Activated CD8-positive, alpha-beta memory T cell treated with anti-CD3 and anti-CD28 coated beads, Interleukin-2, amount 50 U/mL, for 48 hours (primary cell): ENCODE data around the gene ARHGAP35.
"Not testable (repeated sequence)": the region's sequence is repeated elsewhere in the genome, so short reads cannot be mapped to it uniquely, and the experiment has no call there.

Experiments used
- DNase-seq: peaks from one replicate; pipeline ENCODE4 v3.0.0-alpha.2; 2020

Gene ARHGAP35

DNA sequence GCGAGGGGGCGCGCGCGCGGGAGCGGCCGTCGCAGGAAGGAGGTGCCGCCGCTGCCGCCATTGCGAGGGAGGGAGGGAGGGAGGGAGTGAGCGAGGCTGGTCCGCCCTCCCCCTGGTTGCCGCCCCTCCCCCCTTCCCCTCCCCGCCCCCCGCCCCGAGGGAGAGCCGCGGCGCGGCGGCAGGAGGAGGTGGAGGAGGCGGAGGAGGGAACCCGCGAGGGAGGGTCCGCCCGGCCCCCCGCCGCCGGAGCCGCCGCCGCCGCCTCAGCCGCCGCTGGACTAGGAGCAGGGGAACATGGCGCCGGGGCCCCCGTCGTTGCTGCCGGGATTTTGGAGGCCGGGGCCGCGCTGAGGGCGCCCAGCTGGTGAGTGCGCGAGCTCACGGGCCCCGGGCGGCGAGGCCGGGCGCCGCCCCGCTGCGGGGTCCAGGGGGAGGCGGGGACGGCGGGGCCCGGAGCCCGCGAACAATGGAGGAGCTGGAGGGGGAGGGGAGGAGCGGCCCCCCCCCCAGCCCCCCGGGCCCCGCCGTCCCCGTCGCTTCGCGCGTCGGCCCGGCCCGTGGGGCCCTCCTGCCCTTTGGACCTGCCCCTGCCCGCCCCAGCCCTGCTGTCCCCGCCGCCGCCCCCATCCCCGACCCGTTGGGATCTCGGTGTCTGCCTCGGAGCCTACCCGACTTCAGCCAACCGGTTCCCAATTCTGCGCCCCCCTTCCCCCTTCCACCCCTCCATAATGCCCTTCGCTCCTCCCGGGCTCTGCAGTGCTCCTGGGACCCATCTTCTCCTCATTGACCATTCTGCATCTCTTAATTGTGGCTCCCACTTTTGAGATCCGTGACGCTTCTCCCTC is at the start of gene ARHGAP35:
ARHGAP35 (plus strand) TSS at position 152 of the 845 bp plus-strand sequence. CDS start 57,679 bp downstream, outside the sequence.
- DNase-seq: no peak

DNA sequence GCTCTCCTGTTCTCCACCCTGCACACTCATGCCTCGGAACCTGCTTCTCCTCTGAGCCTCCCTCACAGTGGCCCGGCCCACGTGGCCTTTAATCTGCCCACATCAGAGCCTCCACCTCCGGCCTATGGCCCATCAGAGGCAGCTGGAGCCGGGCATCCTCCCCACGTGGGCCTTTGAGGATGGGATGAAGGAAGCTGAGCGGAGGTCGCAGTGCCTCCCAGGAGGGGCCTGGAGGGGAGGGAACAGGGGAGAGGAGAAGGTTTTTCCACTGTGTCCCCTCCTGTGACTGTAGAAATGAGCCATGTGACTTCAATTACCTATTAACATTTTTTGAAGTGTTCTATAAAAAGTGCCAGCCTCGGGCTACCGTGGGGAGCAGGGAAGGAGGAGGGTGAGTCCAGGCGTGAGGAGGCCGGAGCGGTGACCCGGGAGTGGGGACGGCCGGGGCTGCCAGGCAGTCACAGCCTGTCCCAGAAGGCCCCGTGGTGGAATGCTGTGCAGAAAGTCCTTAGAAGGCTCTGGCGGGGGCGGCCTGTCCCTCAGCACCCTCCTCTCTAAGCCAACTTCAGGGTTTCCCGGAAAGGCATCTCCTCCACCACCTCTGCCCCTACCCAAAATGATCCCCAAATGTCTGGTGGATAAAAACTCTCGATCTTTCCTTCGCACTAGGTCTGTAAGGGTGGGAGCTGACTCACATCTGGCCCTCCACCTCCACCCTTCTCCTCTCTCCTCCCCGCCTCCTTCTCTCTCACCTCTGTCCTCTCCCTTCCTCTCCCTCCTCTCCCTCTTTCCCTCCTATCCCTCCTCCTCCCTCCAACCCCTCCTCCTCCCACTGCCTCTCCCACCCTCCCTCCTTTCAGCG is 47.6 kb upstream of the ARHGAP35 start:
- no peak for DNase-seq

DNA sequence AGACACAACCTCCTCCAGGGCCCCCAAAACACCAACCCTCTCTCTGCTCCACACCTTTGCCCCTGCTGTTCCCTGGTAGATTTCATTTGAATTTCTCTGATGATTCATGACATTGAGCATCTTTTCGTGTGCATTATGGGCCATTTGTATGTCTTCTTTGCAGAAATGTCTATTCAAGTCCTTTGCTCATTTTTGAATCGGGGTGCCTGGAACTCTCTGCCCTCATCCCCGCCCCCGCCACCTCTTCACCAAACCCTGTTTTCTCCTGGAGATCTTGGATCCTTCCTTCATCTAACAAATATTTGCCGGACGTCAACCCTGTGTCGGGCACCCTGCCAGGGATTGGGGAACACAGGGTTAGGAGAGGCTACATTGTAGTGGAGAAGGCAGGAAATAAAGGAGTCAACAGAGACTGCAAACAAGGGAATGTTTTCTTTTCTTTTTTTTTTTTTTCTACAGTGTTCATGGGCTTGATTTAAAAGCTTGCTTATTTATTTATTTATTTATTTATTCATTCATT is 46.9 kb upstream of the ARHGAP35 start:
- DNase-seq: no peak

DNA sequence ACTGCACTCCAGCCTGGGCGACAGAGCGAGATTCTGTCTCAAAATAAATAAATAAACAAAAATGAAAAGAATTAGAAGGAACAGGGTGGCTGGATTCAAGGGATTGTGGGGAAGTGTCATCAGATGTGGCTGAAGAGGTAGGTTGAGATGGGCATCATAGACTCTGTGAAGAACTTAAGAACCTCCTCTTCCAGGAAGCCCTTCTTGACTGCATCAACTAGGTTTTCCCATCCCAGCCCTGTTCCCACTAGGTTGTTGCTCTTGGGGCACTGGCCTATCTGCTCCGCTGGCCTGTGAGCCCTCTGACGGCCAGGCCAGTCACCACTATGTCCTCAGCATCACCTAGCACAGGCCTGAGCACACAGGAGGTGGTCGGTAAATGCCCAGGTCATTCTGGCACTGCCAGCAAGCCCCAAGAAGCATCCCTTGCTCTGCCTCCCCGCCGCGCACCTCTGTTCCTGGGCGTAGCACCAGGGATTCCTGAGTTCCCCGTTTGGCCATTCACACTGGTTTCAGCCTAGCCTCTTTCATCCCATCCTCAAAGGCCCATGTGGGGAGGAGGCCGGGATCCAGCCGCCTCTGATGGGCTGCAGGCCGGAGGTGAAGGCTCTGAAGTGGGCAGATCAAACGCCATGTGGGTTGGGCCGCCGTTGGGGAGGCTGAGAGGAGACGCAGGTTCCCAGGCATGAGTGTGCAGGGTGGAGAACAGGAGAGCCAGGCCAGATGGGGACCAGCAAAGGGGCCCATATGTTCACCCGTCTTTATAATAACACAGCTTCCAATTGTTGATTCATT is 44.8 kb upstream of the ARHGAP35 start:
- no peak for DNase-seq

DNA sequence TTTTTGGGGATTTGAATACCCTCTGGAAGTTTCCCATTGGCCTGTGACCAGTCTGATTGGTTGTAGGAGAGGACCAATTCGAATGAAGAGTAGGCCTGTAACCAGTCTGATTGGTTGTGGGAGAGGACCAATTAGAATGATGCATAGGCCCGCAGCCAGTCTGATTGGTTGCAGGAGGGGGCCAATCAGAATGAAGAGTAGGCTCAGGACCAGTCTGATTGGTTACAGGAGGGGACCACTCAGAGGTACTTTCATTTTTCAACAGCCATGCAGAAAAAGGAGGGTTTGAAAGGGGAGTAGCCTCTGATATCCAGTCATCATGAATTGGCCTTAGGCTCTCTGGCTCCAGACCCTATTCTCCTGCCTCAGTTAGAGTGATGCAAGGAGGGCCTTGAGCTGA is 42.0 kb upstream of the ARHGAP35 start:
- DNase-seq: no peak

DNA sequence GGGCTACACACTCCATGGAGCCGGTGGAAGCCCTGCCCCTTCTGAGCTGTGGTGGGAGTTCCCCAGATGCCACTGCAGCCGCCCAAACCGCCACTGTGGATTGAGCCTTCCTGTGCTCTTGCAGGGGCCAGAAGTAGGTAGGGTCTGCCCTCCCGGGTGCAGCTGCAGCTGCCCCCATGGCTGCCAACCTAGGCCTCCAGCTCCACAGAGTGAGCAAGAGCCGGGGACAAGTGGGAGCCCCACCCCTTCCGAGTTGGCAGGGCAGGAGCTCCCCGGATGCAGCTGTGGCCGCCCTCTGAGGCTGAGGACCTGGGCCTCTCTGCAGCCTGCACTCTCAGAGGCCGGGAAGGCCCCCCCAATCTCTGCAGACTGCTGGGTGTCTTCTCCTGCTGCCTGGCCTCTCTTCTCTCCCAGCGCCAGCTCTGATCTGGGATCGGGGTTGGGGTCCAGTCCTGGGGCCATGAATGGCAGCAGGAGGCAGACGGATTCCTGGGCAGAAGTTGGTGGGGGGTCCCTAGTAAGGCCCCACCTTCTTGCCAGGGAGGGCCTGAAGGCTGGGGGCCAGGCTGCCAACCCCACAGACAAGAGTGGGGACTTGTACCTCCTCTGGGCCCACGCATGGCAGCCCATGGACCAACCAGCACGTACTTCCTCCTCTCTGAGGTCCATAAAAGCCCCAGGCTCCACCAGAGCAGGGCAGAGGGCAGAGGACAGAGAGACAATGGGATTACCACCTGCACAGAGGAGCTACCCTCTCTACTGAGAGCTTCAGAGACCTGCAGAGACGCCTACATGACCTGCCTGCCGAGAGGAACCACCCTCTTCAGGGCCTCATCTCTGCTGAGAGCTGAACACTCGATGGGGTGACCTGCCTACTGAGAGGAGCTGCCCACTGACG is 39.0 kb upstream of the ARHGAP35 start:
- DNase-seq: peak; percentile 77

DNA sequence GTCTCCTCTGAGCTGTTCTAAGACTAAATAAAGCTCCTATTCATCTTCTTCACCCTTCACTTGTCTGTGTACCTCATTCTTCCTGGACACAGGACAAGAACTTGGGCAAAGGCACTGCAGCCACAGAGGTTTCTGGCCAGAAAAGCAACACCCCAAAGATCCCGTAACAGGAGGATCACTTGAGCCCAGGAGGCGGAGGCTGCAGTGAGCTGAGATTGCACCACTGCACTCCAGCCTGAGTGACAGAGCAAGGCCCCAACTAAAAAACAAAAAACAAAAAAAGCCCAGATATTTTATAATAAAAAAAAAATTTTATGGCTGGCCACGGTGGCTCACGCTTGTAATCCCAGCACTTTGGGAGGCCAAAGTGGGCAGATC is 38.4 kb upstream of the ARHGAP35 start:
- DNase-seq: not testable (repeated sequence)

DNA sequence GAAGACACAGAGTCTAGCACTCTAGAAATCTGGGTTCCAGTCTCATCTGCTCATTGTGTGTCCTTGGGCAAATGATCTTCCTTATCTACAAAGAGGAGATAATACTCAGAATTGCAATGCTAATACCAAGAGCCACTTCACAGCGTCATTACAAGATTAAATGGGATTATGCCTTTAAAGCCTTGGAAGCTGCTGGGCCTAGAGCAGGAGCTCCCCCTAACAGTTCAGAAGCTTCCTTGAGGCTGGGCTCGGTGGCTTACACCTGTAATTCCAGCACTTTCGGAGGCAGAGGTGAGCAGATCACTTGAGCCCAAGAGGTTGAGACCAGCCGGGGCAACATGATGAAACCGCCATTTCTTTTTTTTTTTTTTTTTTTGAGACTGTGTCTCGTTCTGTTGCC is 37.7 kb upstream of the ARHGAP35 start:
- no peak for DNase-seq

DNA sequence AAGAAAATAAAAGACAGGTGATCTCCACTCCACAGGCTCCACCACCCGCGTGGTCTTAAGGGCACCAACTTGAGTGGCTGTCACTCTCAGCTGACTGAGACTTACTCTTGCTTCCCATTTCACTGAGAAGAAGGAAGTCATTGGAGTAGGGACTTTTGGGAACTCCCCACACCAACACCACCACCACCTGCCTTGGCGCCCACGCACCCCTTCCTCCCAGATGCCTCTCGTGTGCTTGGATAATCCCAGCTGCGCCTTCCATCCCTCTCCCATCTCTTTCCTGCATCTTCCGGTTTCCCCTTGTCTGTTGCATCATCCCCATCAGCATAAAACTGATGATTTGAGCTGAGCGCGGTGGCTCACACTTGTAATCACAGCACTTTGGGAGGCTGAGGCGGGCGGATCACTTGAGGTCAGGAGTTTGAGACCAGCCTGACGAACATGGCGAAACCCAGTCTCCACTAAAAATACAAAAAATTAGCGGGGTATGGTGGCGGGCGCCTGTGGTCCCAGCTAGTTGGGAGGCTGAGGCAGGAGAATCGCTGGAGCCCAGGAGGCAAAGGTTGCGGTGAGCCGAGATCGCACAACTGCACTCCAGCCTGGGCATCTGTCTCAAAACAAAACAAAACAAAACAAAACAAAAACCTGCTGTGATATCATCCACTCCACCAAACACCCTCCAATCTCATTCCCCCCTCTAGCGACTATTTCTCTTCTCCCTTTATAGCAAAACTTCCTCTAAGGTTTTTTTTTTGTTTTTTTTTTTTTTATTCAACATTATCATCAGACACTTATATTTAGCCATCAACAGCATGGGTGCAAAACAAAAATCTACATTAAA is 35.7 kb upstream of the ARHGAP35 start:
- no peak for DNase-seq

DNA sequence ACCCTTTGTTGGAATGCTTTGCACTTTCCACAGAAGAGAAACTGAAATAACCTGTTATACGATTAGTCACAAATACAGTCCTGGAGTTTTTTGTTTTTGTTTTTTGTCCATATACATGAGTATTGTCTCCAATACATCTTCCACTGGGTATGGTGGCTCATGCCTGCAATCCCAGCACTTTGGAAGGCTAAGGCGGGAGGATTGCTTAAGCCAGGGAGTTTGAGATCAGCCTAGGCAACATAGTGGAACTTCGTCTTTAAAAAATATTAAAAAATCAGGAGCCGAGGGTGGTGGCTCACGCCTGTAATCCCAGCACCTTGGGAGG is 35.1 kb upstream of the ARHGAP35 start:
- no peak for DNase-seq

DNA sequence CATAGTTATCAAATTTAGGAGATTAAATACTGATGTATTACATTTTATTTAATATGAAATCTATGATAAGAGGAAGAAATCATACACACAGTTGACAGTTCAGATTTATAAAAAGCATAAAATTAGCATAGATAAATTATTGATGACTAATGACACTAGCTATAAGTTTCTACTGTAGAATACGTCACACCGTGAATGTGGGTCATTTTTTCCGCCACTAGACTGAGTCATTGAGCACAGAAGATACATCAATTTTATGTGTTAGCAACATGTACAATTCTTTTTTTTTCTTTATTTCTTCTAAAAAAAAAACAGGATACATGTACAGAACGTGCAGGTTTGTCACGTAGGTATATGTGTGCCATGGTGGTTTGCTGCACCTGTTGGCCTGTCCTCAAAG is 32.3 kb upstream of the ARHGAP35 start:
- DNase-seq: no peak

DNA sequence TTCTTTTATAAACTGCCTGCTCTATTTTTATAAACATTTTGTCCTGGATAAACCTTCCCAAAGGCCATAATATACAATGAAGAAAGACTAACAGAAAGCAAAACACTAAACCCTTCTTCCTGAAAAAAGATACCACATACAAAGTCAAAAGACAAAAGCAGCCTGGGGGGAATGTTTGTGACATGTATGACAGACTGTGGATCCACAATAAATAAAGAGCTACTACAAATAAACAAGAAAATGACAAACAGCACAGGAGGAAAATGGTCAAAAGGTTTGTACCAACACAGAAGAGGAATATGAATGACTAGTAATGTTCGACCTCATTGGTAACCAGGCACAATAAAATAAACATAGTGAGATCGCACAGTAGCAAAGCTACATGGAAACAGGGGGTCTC is 29.9 kb upstream of the ARHGAP35 start:
- DNase-seq: no peak

DNA sequence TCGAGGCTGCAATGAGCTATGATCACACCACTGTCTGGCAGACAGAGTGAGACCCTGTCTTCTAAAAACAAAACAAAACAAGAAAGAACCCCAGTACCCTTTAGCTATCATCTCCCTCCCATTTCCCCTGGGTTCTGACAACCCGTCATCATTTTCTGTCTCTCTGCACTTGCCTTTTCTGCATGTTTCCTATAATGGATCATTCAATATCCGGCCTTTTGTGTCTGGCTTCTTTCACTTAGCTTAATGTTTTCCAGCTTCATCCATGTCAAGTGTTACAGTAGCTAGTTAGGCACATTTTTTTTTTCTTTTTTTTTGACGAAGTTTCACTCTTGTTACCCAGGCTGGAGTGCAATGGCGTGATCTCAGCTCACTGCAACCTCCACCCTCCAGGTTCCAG is 26.7 kb upstream of the ARHGAP35 start:
- no peak for DNase-seq

DNA sequence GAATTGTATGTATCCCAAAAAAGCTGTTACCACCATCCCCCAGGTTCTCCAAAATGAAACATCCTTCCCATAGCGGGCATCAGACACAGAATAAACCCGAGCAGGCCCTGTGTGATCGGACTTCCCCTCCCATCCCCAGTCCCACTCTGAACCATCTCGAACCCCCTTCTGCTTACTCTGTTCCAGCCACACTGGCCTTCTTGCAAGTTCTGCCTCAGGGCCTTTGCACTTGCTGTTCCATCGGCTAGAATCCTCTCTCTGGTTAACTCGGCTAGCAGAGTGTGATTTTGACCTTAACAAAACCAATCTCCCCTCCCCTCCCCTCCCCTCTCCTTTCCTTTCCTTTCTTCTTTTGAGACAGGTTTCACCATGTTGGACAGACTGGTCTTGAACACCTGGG is 25.8 kb upstream of the ARHGAP35 start:
- no peak for DNase-seq

DNA sequence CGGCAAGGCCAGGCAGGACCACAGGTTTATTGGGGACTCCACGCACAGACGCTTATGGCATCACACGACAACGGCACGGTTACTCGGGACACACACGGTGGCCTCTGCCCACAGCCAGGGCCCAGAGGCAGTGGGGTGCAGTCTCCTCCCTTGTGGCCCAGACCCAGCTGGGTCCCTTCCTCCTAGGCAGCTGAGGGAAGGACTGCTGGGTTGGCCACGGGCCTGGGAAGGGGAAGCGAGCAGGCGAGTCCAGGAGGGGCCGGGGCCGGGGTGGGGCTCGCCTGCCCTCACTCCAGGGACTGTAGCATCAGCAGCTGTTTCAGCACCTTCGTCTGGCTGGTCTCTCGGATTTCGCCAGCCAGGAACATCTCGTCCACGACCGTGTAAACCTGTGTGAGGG is 22.6 kb upstream of the ARHGAP35 start:
- no peak for DNase-seq

DNA sequence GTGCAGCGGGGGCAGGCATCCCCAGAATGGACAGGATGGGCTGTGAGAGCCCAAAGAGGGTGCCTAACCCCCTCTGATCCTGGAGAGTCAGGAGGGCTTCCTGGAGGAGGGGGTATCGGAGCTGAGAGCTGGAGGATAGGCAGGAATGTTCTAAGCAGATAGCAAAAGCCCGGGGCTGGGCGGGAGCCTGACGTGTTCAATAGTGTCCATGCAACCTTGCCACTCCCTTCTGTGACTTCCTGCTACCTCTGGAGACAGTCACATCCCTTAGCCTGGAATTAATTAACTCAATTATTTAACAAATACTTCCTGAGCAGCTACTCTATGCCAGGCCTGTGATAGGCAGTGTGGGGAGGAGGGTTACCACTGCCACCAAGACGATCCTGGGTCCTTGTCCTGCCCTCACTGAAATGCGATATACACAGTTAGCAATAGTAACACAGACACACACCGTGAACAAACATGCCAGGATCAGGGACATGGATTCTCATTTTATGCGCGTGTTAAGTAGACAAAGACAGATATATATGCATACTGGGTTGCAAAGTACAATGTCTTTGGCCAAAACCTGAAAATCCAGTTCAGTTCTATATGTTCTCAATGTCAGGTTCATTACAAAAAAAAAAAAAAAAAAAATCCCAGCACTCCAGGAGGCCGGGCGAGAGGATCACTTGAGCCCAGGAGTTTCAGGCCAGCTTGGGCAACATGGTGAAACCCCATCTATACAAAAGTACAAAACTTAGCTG is 20.9 kb upstream of the ARHGAP35 start:
- no peak for DNase-seq

DNA sequence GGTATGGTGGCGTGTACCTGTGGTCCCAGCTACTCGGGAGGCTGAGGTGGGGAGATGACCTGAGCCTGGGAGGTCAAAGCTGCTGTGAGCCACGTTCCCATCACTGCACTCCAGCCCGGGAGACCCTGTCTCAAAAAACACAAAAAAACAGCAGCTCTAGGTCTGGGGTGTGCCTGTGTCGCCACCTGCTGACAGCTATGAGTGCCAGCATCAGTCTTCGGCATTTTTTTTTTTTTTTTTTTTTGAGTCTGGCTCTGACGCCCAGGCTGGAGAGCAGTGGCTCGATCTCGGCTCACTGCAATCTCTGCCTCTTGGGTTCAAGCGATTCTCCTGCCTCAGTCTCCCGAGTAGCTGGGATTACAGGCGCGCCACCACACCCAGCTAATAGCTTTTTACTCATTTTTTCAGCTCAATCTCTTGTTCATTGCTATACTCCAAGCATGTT is 20.3 kb upstream of the ARHGAP35 start:
- DNase-seq: peak; percentile 61

DNA sequence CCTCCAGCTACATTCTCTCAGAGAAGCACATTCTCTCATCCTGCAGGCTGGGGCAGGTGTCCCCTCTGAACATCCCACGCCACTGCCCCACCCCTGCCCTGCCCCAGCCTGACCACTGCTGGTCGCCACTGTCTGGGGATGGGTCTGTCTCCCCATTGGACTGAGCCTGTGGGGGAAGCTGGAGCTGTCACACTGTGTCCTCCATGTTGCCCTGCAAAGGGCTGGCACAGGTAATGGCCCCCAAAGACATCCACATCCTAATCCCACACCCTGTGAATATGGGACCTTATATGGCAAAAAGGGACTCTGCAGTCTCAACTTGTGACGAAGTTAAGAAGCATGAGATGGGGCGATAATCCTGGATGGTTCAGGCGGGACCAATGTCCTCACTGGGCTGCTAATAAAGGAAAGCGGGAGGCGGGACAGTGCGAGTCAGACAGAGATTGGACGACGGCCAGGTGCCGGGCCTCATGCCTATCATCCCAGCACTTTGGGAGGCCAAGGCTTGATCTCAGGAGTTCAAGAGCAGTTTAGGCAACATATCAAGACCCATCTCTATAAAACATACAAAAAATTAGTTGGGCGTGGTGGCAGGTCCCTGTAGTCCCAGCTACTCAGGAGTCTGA is 19.2 kb upstream of the ARHGAP35 start:
- no peak for DNase-seq

DNA sequence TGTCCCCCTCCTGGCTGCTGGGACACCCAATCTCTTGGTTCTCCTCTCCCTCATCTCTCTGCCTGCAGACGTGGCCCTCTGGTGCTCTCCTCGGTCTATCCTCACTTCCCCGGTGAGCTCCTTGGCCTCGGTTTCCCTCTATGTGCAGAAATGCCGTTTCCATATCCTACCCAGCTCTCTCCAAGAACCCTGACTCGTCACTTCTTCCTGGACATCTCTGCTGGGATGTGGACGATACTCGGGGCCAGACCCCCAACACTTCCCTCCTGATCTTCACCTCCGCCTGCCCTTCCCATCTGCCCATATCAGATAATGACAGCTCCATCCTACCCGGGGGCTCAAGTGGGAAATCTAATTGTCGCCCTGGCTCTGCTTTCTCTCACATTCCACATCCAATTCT is 18.0 kb upstream of the ARHGAP35 start:
- DNase-seq: no peak

DNA sequence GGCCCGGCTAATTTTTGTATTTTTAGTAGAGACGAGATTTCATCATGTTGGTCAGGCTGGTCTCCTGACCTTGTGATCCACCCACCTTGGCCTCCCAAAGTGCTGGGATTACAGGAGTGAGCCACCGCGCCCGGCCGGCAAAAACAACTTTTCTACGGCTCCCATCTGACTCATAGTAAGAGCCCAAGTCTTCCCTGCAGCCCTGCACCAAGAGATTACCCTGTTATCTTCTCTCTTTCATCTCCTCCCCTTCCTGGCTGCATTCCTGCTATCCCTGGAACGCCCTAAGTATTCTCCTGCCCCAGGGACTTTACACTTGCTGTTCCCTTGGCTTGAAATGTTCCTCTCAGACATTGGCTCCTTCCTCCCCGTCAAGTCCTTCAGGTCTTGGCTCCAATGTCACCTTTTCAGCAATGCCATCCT is 16.7 kb upstream of the ARHGAP35 start:
- DNase-seq: no peak
